Ishikawa (cell line): ENCODE data around the gene MYO7A.

Experiments used
- CEBPB ChIP-seq: IDR thresholded peaks from 2 replicates; pipeline ENCODE4 v1.6.1; 2012
- CREB1 ChIP-seq: IDR thresholded peaks from 2 replicates; pipeline ENCODE4 v1.6.1; 2012; ENCODE audit warnings: low read depth
- EGR1 ChIP-seq: IDR thresholded peaks from 2 replicates; pipeline ENCODE4 v1.6.1; 2012
- EP300 ChIP-seq: IDR thresholded peaks from 2 replicates; pipeline ENCODE4 v1.6.1; 2012; ENCODE audit warnings: borderline replicate concordance
- FOXM1 ChIP-seq: IDR thresholded peaks from 2 replicates; pipeline ENCODE4 v1.6.1; 2012; ENCODE audit warnings: low read depth, borderline replicate concordance
- MAX ChIP-seq: IDR thresholded peaks from 2 replicates; pipeline ENCODE4 v1.6.1; 2012
- NFIC ChIP-seq: IDR thresholded peaks from 2 replicates; pipeline ENCODE4 v1.6.1; 2012
- RAD21 ChIP-seq: IDR thresholded peaks from 2 replicates; pipeline ENCODE4 v1.6.1; 2012; ENCODE audit warnings: low read depth
- TAF1 ChIP-seq: IDR thresholded peaks from 2 replicates; pipeline ENCODE4 v1.6.1; 2012; ENCODE audit warnings: low read depth, mild to moderate bottlenecking
- TCF12 ChIP-seq: IDR thresholded peaks from 2 replicates; pipeline ENCODE4 v1.6.1; 2012; ENCODE audit warnings: low read depth
- TEAD4 ChIP-seq: IDR thresholded peaks from 2 replicates; pipeline ENCODE4 v1.6.1; 2012
- USF1 ChIP-seq: IDR thresholded peaks from 2 replicates; pipeline ENCODE4 v1.6.1; 2012
- YY1 ChIP-seq: IDR thresholded peaks from 2 replicates; pipeline ENCODE4 v1.6.1; 2012; ENCODE audit warnings: low read depth
- ZBTB7A ChIP-seq: IDR thresholded peaks from 2 replicates; pipeline ENCODE4 v1.6.1; 2012; ENCODE audit warnings: low read depth
- TF ChIP-seq, protein P1 (sequence below): IDR thresholded peaks from 2 replicates; pipeline ENCODE4 v1.6.1; 2012; ENCODE audit warnings: low read depth, mild to moderate bottlenecking

Gene MYO7A

GRCh38 chr11:77186302-77186701, 58.3 kb downstream of the MYO7A start:
- TF ChIP-seq TAF1 = no peak
- no peak for TF ChIP-seq YY1
- TF ChIP-seq, protein P1, sequence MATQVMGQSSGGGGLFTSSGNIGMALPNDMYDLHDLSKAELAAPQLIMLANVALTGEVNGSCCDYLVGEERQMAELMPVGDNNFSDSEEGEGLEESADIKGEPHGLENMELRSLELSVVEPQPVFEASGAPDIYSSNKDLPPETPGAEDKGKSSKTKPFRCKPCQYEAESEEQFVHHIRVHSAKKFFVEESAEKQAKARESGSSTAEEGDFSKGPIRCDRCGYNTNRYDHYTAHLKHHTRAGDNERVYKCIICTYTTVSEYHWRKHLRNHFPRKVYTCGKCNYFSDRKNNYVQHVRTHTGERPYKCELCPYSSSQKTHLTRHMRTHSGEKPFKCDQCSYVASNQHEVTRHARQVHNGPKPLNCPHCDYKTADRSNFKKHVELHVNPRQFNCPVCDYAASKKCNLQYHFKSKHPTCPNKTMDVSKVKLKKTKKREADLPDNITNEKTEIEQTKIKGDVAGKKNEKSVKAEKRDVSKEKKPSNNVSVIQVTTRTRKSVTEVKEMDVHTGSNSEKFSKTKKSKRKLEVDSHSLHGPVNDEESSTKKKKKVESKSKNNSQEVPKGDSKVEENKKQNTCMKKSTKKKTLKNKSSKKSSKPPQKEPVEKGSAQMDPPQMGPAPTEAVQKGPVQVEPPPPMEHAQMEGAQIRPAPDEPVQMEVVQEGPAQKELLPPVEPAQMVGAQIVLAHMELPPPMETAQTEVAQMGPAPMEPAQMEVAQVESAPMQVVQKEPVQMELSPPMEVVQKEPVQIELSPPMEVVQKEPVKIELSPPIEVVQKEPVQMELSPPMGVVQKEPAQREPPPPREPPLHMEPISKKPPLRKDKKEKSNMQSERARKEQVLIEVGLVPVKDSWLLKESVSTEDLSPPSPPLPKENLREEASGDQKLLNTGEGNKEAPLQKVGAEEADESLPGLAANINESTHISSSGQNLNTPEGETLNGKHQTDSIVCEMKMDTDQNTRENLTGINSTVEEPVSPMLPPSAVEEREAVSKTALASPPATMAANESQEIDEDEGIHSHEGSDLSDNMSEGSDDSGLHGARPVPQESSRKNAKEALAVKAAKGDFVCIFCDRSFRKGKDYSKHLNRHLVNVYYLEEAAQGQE = no peak
- TF ChIP-seq USF1 = no peak
- TF ChIP-seq MAX = no peak
- no peak for TF ChIP-seq ZBTB7A
- TF ChIP-seq FOXM1 = no peak
- TF ChIP-seq EGR1 = no peak
- TF ChIP-seq TEAD4 = no peak
- no peak for TF ChIP-seq EP300

DNA sequence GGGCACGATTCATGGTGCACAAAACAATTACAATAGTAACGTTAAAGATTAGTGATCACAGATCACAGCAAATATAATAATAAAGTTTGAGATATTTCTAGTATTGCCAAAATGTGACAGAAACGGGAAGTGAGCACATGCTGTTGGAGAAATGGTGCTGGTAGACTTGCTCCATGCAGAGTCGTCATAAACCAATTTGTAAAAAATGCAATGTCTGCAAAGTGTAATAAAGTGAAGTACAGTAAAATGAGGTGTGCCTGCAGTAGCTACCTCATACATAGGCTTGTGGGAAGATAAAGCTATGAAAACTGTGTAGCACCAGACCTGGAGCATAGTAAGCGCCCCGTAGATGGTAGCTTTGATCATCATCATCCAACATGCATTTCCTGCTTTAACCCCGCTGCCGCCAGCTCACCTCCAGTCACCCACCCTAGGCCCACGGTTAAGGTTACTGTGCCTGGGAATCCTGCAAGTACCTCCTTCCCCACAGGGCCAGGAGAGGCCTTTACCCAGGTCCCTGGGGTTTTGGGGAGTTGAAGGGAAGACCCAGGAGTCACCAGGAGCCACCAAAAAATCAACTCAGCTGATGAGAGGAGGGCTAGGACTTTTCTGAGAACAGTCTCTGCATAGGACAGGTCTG, 59.2 kb downstream of the MYO7A start:
- TF ChIP-seq TAF1 (no peak), EP300 (no peak), TCF12 (no peak), ZBTB7A (no peak), YY1 (no peak)
- TF ChIP-seq, protein P1 = no peak

DNA sequence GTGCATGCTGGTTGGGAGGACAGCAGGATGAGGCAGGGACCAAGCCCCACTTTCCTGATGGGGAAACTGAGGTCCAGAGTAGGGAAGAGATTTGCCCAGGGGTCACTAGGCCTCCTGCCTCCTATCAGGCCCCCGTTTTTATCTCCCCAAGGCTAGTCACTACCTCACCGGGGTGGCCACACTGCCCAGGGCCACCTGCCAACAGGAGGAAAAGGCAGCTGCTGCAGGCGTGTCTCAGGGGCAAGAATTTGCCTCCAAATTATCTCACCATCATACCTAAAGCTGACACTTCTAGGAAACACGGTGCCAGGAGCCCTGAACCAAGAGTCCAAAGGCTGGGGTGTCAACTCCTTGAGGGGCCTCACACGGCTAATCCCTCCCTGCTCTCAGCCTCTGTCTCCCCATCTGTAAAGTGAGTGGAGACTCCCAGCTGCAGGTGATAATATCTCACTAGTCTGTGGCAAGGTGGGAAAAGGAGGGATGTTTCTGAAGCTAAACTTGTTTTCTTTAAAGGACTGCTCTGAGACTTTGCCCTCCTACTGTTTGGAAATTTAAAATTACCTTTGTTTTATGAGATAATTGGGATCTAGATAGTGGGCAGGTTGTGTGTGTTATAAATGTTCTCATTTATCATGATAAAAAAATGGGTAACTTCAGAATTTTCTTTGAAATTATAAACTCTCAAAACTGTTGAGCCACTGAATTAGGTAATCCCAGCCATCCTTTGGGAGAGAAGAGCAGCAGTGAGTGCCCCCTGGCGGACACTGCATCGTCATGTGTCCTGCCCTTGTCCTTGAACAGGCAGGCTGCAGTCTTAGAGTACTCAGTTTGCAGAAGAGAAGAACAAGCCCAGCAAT, 60.0 kb downstream of the MYO7A start:
- TF ChIP-seq NFIC (no peak), USF1 (peak; percentile 24; the same call in 1 of the 2 replicates), RAD21 (peak; percentile 89)

GRCh38 chr11:77188633-77189491, 60.8 kb downstream of the MYO7A start:
- no peak for TF ChIP-seq EGR1
- TF ChIP-seq TCF12 = no peak
- no peak for TF ChIP-seq EP300
- no peak for TF ChIP-seq TAF1
- no peak for TF ChIP-seq FOXM1
- TF ChIP-seq YY1 = no peak
- no peak for TF ChIP-seq USF1
- TF ChIP-seq RAD21 = no peak
- no peak for TF ChIP-seq CEBPB
- no peak for TF ChIP-seq ZBTB7A
- TF ChIP-seq NFIC = no peak
- no peak for TF ChIP-seq CREB1
- no peak for TF ChIP-seq TEAD4
- TF ChIP-seq, protein P1 = no peak
- no peak for TF ChIP-seq MAX
